ENCODE results near the gene PPP2R3A.

The PPP2R3A gene

DNA sequence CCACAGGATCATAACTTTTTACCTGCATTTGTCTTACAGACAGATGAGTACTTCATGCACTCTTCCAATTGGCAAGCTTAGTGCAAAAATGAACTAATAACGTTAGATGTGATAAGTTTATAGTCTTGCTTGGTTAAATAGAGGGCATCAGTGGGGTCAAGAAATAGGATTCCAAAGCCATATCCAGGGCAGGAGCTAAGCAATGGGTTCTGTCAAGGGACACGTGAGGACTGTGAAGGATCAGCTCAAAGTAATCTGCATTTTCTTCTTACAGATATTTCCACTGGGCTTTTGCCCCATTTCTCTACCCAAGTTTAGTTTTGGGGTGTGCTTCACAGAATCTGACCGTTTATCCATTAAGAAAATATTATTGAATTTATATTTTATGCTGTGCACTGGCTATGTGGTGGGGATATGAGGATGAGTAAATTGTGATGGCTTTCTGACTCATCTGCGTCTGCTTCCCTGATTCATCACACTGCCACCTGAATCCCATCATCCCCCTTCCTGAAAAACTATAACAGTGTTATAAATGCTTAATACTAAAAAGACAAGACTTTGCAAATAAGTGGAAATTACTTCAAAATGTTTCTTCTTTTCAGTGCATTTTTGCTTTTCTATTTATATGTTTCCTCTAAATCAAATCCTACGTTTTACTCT lies 17.5 kb downstream of the PPP2R3A start:
- H3K4me3 ChIP-seq (ENCODE audit: low read depth, low read length) = no peak overlapping the region
- TF ChIP-seq, protein P1, sequence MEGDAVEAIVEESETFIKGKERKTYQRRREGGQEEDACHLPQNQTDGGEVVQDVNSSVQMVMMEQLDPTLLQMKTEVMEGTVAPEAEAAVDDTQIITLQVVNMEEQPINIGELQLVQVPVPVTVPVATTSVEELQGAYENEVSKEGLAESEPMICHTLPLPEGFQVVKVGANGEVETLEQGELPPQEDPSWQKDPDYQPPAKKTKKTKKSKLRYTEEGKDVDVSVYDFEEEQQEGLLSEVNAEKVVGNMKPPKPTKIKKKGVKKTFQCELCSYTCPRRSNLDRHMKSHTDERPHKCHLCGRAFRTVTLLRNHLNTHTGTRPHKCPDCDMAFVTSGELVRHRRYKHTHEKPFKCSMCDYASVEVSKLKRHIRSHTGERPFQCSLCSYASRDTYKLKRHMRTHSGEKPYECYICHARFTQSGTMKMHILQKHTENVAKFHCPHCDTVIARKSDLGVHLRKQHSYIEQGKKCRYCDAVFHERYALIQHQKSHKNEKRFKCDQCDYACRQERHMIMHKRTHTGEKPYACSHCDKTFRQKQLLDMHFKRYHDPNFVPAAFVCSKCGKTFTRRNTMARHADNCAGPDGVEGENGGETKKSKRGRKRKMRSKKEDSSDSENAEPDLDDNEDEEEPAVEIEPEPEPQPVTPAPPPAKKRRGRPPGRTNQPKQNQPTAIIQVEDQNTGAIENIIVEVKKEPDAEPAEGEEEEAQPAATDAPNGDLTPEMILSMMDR (IDR thresholded peaks at IDR 0.05; ENCODE audit: borderline replicate concordance, insufficient read depth, low read depth, low read length) = no peak

DNA sequence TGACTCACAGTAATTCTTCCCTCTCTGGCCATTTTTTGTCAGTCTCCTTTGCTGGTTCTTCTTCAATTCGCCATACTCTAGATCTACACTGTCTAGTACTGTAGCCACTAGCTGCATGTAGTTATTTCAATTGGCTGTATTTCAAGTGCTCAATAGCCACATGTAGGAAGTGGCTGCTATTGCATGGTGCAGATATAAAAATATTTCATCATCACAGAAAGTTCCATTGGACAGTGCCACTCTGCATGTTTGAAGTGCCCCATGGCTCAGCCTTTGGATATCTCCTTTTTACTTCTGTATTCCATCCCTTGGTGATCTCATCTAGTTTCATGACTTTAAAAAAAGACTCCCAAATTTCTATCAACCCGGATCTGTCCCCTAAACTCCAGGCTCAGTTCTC lies 22.1 kb downstream of the PPP2R3A start:
- TF ChIP-seq, protein P1 (IDR thresholded peaks at IDR 0.05; ENCODE audit: borderline replicate concordance, insufficient read depth, low read depth, low read length) = no peak
- no peak overlapping the region for H3K4me3 ChIP-seq (ENCODE audit: low read depth, low read length)

DNA sequence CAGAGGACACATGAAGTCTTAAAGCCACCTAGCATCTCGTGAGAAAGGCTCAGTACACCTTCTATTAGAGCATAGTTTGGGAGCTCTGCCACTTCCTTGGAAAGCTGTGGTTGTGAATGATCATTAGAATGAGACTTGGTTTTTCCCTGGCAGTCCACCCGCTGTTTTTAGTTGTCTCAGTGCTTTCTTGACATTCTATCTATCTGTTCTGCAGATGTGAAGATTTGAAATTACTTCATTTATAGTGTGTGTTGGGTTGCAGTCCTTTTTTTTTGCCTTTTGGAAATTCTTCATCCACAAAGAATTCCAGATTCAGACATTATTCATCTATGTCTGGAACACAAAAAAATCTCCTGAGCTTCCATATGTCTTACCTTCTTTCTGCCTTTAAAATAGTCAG lies 23.7 kb downstream of the PPP2R3A start:
- no peak overlapping the region for H3K4me3 ChIP-seq (ENCODE audit: low read depth, low read length)
- TF ChIP-seq, protein P1 (IDR thresholded peaks at IDR 0.05; ENCODE audit: borderline replicate concordance, insufficient read depth, low read depth, low read length) = no peak

DNA sequence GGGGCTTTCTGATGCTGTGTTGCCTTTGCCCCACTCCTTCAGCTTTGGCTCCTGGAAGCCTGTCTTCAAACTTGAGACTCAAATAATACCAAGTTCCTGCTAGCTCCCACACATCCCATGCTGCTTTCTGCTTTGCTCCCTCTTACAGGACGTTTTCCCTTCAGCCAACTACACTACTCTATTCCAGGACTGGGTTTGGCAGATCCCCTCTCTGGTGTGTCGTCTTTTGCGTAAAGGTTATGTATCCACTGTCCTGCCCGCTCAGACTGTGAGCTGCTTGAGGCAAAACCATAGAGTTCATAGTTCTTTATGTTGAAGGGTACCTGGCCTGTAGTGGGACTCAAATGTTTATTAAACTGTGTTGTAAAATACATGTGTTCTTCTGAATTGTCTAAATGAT lies 25.4 kb downstream of the PPP2R3A start:
- TF ChIP-seq, protein P1 (IDR thresholded peaks at IDR 0.05; ENCODE audit: borderline replicate concordance, insufficient read depth, low read depth, low read length) = no peak

DNA sequence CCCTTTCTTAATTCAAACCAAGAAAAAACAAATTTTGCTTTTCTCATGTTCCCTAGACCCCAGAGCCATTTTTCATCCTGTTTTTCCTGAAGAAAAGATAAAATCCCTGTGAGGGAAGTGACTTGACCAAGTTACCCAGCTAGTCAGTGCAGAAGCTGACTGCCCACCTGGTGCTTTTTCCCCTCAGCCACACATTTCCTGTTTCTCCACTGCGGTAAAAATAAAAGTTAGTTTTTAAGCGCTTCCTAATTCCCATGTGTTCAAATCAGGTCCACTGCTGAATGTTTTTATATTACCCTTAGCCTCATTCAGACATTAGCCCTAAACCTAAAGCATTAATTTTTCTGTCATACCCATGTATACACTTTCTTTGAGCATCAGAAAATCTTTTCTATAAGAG lies 26.1 kb downstream of the PPP2R3A start:
- no peak overlapping the region for H3K4me3 ChIP-seq (ENCODE audit: low read depth, low read length)
- TF ChIP-seq, protein P1 (IDR thresholded peaks at IDR 0.05; ENCODE audit: borderline replicate concordance, insufficient read depth, low read depth, low read length) = no peak

More for the DNA sequence above, 25.4 kb downstream of the PPP2R3A start:
- no peak overlapping the region for H3K4me3 ChIP-seq (ENCODE audit: low read depth, low read length)

DNA sequence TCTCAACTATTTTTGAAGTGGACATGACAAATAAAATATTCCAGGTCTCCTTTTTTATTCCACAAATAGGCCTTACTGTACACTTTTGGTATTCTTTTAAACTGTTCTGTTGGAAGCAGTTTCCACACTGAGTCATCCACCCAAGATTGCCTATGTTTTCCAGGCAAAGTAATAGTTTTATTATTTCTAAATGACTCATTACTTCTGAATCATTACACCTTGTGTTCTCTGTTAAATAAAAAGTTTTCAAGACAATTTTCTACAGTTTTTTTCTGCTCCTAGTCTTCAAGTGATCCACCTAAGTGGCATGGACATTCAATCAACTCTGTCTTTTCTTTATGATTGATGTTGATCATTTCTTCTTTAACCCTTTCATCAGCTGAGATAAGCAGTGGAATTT lies 26.5 kb downstream of the PPP2R3A start:
- TF ChIP-seq, protein P1 (IDR thresholded peaks at IDR 0.05; ENCODE audit: borderline replicate concordance, insufficient read depth, low read depth, low read length) = no peak
- H3K4me3 ChIP-seq (ENCODE audit: low read depth, low read length) = no peak overlapping the region

DNA sequence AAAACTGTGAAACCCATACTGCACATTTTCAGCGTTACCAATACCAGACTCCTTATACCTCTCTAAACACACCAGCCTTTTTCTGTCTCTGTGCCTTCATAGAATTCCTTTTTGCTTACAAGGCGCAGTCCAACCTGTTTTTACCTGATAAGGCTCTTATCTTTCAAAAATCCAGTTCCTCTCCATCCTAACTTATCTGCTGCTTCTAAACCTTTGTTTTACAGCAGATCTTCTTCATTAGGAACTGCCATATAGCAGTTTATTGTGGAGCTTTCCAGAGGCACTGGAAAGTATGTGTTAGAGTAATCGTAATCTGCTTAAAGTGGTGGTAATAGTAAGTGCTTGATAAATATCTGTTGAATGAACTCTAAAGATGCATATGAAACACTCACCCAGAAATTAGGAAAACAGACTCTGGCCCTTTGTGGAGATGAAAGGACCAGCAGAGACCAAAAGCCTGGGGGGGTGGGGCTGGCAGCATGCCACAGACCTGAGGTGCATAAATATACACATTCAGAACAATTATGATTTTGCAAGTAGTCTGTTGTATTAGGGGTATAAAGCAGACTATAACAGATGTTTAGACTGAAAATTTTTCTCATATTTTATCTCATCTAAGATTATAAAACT lies 29.3 kb downstream of the PPP2R3A start:
- TF ChIP-seq, protein P1 (IDR thresholded peaks at IDR 0.05; ENCODE audit: borderline replicate concordance, insufficient read depth, low read depth, low read length) = no peak
- no peak overlapping the region for H3K4me3 ChIP-seq (ENCODE audit: low read depth, low read length)
